Central memory CD8-positive, alpha-beta T cell (primary cell): Measurements from ENCODE around the gene TIMP1.

Experiments
- ATAC-seq: fragments of 150-1000 bp; cut with Tn5 transposase; replicated peaks from 2 replicates; pipeline ENCODE4 v1.10.0; 2022; ENCODE audit warnings: mild to moderate bottlenecking, moderate FRiP score, moderate number of reproducible peaks; ENCODE audit not compliant: poor library complexity, severe bottlenecking; ENCODE audit errors: extremely low read depth
- DNase-seq, 2 donors: peaks; one replicate each; pipeline ENCODE4 v3.0.0; 2021; ENCODE audit warnings: low spot score in 2 of 2
- H3K27ac Mint-ChIP-seq: one replicate; pipeline ENCODE4 v1.8.0; 2022; ENCODE audit warnings: low read depth, mild to moderate bottlenecking, moderate library complexity, mixed read lengths
- H3K27me3 Mint-ChIP-seq: one replicate; pipeline ENCODE4 v1.8.0; 2022; ENCODE audit warnings: mixed read lengths
- H3K36me3 Mint-ChIP-seq: one replicate; pipeline ENCODE4 v1.8.0; 2022; ENCODE audit warnings: mild to moderate bottlenecking, moderate library complexity, mixed read lengths; ENCODE audit not compliant: insufficient read depth
- H3K4me1 Mint-ChIP-seq: one replicate; pipeline ENCODE4 v1.8.0; 2022; ENCODE audit warnings: mixed read lengths
- H3K4me3 Mint-ChIP-seq: one replicate; pipeline ENCODE4 v1.8.0; 2022; ENCODE audit warnings: mild to moderate bottlenecking, moderate library complexity, mixed read lengths
- H3K9me3 Mint-ChIP-seq: one replicate; pipeline ENCODE4 v1.8.0; 2022; ENCODE audit warnings: mixed read lengths

The TIMP1 gene

DNA sequence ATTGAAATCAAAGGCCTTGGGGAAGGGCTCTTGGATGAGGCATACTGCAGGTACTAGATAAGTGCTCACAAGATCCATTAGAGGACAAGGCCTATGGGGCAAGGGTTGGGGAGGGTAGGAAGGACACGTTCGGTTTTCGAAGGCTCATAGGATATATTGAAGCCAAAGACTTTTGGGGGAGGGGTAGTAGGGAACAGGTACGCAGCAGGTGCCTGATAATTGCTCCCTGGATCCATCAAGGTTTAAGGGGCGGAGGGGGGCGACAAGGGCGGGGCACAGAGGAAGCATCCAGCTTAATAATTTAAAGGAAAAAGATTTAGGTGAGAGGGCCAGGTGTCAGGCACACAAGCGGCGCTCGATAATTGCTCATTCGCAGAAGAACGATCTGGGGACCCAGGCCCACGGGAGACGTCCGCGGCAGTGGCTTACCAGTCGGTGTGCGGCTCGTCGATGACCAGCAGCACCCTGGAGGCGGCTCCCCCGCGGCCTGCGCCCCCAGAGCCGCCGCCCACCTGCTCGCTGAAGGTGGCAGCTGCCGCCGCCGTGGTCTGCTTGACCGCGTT, 36.8 kb downstream of the TIMP1 start:
- Mint-ChIP-seq H3K9me3 (no peaks in the 10 kb centered on the region), H3K4me3 (peak overlapping the region; percentile 76), H3K27ac (no peak overlapping the region), H3K4me1 (peaks cover 13% of the 10 kb centered on the region), H3K27me3 (peaks cover 31% of the 10 kb centered on the region), H3K36me3 (peaks cover 9% of the 10 kb centered on the region)
- ATAC-seq (no peak), DNase-seq (no peak)

DNA sequence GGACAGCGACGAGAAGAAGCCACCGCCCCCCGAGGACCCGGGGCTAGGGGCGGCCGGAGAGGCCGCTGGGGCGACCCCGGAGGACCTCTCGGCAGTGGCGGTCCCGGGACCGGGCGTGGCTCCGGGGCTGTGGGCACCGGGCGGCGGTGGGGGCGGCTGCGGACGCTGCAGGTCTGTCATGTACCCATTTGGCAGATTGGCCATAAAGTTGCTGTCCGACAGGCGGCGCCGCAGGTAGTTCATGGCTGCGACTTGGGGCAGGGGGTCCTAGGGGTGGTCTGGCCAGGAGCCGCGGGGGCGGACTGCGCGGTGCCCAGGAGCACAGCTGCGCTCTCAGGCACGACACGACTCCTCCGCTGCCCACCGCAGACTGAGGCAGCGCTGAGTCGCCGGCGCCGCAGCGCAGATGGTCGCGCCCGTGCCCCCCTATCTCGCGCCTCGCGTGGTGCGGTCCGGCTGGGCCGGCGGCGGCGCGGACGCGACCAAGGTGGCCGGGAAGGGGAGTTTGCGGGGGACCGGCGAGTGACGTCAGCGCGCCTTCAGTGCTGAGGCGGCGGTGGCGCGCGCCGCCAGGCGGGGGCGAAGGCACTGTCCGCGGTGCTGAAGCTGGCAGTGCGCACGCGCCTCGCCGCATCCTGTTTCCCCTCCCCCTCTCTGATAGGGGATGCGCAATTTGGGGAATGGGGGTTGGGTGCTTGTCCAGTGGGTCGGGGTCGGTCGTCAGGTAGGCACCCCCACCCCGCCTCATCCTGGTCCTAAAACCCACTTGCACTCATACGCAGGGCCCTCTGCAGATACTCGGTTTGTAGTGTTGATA, 37.5 kb downstream of the TIMP1 start, which contains the start of gene SYN1:
Gene SYN1, minus strand, starts transcription at position 372 of the 817 bp plus-strand sequence. Its CDS starts 129 bp downstream, at position 243.
- Mint-ChIP-seq H3K4me1 (peaks cover 13% of the 10 kb centered on the region), H3K36me3 (peaks cover 9% of the 10 kb centered on the region), H3K9me3 (no peaks in the 10 kb centered on the region), H3K27ac (no peak within 1 kb of the TSS), H3K27me3 (peaks cover 34% of the 10 kb centered on the region), H3K4me3 (peak within 1 kb of the TSS; percentile 76)
- peak; percentile 62 to 74 for DNase-seq
- ATAC-seq, result peak; percentile 82

DNA sequence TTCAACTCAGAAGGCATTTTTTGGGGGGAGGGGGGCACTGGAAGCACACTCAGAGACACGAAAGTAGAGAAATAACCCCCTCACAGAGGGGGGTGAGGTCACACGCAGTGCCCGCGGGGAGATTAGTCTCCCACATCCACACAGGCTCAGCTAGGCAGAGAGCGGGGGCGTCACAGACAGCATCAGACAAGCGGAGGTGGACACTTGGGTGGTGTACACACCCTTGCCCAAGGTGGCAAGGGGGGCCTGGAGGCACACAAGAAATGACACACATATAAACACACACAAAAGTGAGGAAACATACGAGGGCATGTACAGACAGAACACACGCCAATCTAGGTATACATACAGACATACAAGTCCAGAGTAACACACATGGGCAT, 38.1 kb downstream of the TIMP1 start:
- ATAC-seq (no peak), DNase-seq (no peak)
- H3K27me3 Mint-ChIP-seq, result peaks cover 34% of the 10 kb centered on the region
- peak overlapping the region; percentile 20 for H3K4me3 Mint-ChIP-seq
- H3K27ac Mint-ChIP-seq, result no peak overlapping the region
- peaks cover 13% of the 10 kb centered on the region for H3K4me1 Mint-ChIP-seq
- peaks cover 11% of the 10 kb centered on the region for H3K36me3 Mint-ChIP-seq
- H3K9me3 Mint-ChIP-seq, result no peaks in the 10 kb centered on the region

DNA sequence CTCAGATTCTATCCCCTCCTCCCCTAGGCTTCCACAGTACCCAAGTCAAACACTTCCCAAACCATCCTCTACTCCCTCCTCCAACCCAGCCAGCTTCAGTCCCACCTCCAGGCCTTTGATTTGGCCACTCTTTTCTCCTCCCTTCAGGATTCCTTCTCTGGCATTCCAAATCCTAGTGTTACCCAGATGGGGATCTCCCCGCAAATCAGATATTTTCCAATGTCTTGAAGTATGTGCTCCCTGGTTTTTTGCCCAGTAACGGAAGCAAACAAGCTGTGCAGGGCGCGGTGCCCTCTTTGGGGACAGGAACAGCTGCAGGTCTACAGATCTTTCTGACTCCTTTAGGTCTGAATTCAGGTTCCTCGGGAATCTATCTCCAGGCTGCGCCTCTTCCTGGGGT, 39.6 kb downstream of the TIMP1 start:
- Mint-ChIP-seq H3K4me1 (peaks cover 13% of the 10 kb centered on the region), H3K27ac (no peak overlapping the region), H3K27me3 (peaks cover 34% of the 10 kb centered on the region), H3K4me3 (no peak overlapping the region), H3K9me3 (no peaks in the 10 kb centered on the region), H3K36me3 (peaks cover 13% of the 10 kb centered on the region)
- ATAC-seq (no peak), DNase-seq (no peak)

DNA sequence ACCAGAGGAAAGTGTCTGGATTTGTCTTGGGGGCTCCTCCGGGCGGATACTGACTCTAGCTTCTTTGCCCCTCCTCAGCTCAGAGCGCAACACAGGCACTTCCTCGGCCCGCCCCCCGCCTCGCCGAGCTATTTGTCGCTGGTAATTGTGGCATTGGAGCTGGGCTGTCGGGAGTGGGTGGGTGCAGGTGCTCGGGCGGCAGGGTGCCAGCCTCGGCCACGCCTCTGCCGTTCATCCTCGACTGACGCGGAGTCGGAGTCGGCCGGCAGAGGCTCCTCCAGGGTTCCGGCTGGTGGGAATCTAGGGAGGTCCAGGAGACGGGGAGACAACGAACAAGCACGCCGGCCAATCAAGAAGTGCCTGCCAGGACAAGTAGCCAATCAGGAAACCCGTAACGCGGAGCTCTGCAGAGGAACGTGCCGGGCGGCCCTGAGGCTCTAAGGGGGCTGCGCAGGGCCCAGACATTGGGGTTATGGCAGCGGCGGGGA, 41.3 kb downstream of the TIMP1 start:
- peaks cover 25% of the 10 kb centered on the region for H3K27me3 Mint-ChIP-seq
- ATAC-seq, result no peak
- peaks cover 12% of the 10 kb centered on the region for H3K4me1 Mint-ChIP-seq
- no peaks in the 10 kb centered on the region for H3K9me3 Mint-ChIP-seq
- H3K36me3 Mint-ChIP-seq, result peaks cover 12% of the 10 kb centered on the region
- peak overlapping the region; percentile 27 for H3K4me3 Mint-ChIP-seq
- no peak for DNase-seq
- H3K27ac Mint-ChIP-seq, result no peak overlapping the region

DNA sequence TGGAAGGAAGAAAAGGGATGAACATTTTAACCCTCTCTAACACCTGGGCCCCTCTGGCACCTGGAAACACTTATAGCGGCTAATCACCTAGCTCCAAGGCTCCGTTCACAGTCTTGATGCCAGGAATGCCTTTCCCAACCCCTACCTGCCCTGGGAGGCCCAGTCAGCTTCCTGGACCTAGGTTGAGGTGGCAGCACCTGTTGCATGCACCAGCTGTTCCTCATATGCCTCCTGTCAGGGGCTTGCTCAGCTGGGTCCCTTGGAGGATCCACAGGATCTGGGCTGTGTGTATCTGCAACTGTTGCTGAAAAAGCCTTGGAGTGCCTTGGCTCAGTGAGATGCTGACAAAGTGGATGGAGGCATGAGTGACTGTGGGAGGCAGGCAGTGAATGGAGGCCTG, 43.1 kb downstream of the TIMP1 start:
- Mint-ChIP-seq H3K27me3 (peaks cover 25% of the 10 kb centered on the region), H3K36me3 (peaks cover 6% of the 10 kb centered on the region), H3K4me1 (peaks cover 10% of the 10 kb centered on the region), H3K9me3 (no peaks in the 10 kb centered on the region), H3K4me3 (no peak overlapping the region), H3K27ac (no peak overlapping the region)
- ATAC-seq (no peak), DNase-seq (no peak)

DNA sequence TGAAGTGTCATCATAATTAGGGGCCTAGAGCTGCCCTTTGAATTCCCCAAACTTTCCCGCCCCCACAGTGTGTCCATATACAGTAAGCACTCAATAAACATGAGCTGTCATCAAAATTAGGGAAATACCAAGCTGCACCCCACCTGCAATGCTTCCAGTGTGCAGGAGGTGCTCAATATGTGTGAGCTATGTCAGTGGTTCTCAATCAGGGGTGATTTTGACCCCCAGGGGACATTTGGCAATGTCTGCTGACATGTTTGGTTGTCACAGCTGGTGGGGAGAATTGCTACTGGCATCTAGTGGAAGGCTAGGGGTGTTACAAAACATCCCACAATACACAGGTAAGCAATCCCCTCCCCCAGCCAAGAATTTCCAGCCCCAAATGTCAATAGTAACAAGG, 46.7 kb downstream of the TIMP1 start:
- Mint-ChIP-seq H3K27me3 (peaks cover 3% of the 10 kb centered on the region), H3K36me3 (peaks cover 6% of the 10 kb centered on the region), H3K9me3 (no peaks in the 10 kb centered on the region), H3K27ac (no peak overlapping the region), H3K4me1 (peaks cover 13% of the 10 kb centered on the region), H3K4me3 (no peak overlapping the region)
- no peak for ATAC-seq
- no peak for DNase-seq

DNA sequence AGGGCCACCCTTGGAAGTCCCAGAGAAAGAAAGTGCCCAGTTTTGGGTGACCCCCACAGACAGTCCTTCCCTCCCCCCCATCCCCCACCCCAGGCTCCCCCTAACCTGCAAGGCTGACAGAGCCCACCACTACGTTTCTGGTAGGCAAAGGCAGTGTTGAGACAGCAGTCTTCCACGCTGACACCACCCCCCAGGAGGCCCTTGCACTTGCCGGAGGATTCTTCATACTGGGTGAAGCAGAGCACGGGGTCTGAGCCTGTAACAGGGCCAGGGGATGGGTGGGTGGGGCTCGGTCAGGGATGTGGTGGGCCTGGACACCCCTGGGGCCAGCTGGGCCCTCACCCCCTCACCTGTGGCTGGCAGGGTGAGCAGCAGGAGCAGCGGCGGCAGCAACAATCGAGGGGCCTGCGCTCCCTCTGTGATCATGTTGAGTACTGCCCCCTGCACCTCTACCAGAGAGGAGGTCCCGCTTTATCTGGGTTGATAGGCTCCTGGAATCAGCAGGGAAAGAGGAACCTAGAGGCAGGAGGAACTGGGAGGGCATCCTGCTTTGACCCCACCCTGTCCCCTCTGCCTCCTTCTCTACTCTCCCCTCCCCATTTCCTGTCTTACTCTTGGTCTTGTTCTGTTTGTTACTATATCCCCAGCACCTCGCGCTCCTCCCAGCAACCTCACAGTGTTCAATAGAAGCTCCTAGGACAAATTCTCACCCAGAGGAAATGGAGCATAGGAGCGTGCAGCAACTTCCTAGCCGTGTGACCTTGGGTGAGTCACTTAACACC, 47.4 kb downstream of the TIMP1 start, which contains the start of gene CFP:
Gene CFP, minus strand, starts transcription at position 512 of the 782 bp plus-strand sequence. Its CDS starts 86 bp downstream, at position 426.
- no peak for DNase-seq
- Mint-ChIP-seq H3K27ac (no peak within 1 kb of the TSS), H3K4me3 (peak within 1 kb of the TSS; percentile 60)

DNA sequence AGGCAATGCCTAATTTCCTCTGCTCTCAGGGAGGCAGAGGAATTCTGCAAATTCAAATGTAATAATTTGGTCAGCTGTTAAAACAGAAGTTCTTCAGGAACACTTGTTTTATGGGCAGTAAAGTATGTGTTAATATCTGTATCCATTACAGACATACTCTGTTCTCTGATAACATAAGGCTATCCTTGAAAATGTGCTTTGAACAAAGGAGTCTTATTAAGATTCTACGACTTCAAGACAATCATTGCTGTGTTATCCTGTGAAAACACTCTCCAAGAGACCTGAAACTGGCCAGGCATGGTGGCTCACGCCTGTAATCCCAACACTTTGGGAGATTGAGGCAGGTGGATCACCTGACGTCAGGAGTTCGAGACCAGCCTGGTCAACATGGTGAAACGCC, 49.4 kb downstream of the TIMP1 start:
- no peak for ATAC-seq
- Mint-ChIP-seq H3K27ac (no peak overlapping the region), H3K4me1 (peaks cover 13% of the 10 kb centered on the region), H3K36me3 (peaks cover 7% of the 10 kb centered on the region), H3K4me3 (no peak overlapping the region), H3K27me3 (no peaks in the 10 kb centered on the region), H3K9me3 (no peaks in the 10 kb centered on the region)
- no peak for DNase-seq

More for the DNA sequence above, 47.4 kb downstream of the TIMP1 start, which contains the start of gene CFP:
- no peak for ATAC-seq
- Mint-ChIP-seq H3K4me1 (peaks cover 13% of the 10 kb centered on the region), H3K9me3 (no peaks in the 10 kb centered on the region), H3K27me3 (no peaks in the 10 kb centered on the region), H3K36me3 (peaks cover 6% of the 10 kb centered on the region)

DNA sequence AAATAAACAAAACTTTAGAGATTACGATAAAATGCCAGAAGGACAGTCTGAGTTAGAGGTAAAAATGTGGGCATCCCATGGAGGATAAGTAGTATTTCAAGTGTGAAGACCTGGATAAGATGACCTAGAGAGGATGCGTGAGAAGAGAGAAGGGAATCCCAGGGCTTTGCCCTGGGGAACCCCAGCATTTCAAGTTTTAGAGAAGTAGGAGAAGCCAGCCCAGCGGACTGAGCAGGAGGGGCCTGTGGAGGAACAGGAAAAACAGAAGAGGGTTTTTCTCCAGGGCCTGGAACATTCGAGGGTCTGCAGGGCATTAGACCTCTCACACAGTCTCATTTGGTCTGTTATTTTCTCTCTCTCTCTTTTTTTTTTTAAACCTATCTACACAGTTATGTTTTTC, 50.4 kb downstream of the TIMP1 start:
- ATAC-seq, result no peak
- no peak for DNase-seq

DNA sequence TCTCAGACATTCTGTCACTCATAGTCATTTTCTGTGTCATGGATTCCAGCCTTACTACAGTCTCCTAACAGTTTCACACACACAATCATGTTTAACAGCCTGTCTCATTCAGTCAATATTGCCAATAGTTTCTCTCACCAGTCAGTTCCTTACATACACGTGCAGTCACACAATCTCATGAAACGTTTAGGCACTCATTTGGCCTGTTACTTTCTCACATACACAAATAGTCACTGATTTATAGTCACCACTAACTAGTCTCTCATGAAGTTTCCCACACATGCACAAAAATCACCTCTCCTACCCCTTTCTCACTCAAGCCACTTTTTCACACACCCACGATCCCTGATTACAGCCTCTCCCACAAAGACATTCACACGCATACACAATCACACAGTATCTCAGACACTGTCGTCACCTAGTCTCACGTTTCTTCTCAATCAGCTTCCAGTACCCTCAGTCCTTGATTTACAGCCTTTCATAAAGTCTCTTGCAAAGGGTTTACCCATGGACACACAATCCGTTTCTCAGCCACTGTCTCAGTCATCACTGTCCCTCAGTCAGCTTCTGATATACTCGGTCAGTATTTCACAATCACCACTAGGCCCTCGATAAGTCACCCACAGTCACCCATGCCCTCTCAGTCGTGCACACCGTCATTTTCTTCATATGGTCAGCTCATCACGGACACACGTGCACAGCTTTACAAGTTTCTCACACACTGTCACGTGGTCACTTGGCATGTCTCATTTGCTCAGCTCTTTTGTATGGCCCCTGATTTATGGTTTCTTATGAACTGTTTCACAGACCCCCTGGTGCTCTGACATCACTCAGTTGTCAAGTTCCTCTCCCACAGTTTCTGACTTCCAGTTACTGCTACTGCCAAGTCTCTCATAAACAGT, 51.7 kb downstream of the TIMP1 start:
- Mint-ChIP-seq H3K36me3 (peaks cover 13% of the 10 kb centered on the region), H3K4me3 (no peak overlapping the region), H3K9me3 (no peaks in the 10 kb centered on the region), H3K4me1 (peaks cover 13% of the 10 kb centered on the region), H3K27me3 (no peaks in the 10 kb centered on the region), H3K27ac (no peak overlapping the region)
- DNase-seq (no peak), ATAC-seq (no peak)

More for the DNA sequence above, 50.4 kb downstream of the TIMP1 start:
- Mint-ChIP-seq H3K27ac (no peak overlapping the region), H3K9me3 (no peaks in the 10 kb centered on the region), H3K27me3 (no peaks in the 10 kb centered on the region), H3K4me1 (peaks cover 13% of the 10 kb centered on the region), H3K4me3 (no peak overlapping the region), H3K36me3 (peaks cover 5% of the 10 kb centered on the region)
